ENCODE measurements around the gene MYO5B. TPM values are rescaled to one million over a fixed set of nuclear protein-coding genes. Genes with fewer than 3 reads are reported as not detected.

Gene MYO5B
- total and polyA plus RNA-seq, 4 donors = 5.4 to 23.4 (median 11.4) TPM

GRCh38 chr18:50159654-50160046 lies 35.3 kb downstream of the MYO5B start (continued):
- TF ChIP-seq REST (IDR thresholded peaks at IDR 0.05) (no peak), YY1 (IDR thresholded peaks at IDR 0.05) (no peak), RXRA (IDR thresholded peaks at IDR 0.05) (no peak), FOXA2 (IDR thresholded peaks at IDR 0.05) (no peak), JUND (IDR thresholded peaks at IDR 0.05) (no peak)
- TF ChIP-seq, protein P1, sequence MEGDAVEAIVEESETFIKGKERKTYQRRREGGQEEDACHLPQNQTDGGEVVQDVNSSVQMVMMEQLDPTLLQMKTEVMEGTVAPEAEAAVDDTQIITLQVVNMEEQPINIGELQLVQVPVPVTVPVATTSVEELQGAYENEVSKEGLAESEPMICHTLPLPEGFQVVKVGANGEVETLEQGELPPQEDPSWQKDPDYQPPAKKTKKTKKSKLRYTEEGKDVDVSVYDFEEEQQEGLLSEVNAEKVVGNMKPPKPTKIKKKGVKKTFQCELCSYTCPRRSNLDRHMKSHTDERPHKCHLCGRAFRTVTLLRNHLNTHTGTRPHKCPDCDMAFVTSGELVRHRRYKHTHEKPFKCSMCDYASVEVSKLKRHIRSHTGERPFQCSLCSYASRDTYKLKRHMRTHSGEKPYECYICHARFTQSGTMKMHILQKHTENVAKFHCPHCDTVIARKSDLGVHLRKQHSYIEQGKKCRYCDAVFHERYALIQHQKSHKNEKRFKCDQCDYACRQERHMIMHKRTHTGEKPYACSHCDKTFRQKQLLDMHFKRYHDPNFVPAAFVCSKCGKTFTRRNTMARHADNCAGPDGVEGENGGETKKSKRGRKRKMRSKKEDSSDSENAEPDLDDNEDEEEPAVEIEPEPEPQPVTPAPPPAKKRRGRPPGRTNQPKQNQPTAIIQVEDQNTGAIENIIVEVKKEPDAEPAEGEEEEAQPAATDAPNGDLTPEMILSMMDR (IDR thresholded peaks at IDR 0.05; ENCODE audit: low read depth, low read length, missing input control) = no peak

- Histone ChIP-seq H3K27ac (ENCODE audit: low read depth in 1 of 2, low read length in 2 of 2) (no peak overlapping the region), H3K4me1 (ENCODE audit: control insufficient read depth in 4 of 4, insufficient read depth in 4 of 4, low read length in 3 of 4) (peaks cover 2 to 8% (median 5%) of the 10 kb centered on the region in 4 donors), H3K4me3 (ENCODE audit: low read depth in 1 of 3, low read length in 3 of 3) (no peak overlapping the region), H3K9me3 (ENCODE audit: control insufficient read depth in 4 of 4, low read length in 3 of 4) (no peaks in the 10 kb centered on the region), H3K36me3 (ENCODE audit: control insufficient read depth in 4 of 4, insufficient read depth in 3 of 4, low read depth in 1 of 4, low read length in 3 of 4) (no peaks in the 10 kb centered on the region), H3K27me3 (ENCODE audit: control insufficient read depth in 4 of 4, insufficient read depth in 4 of 4, low read length in 3 of 4) (no peaks in the 10 kb centered on the region), H3K9ac (ENCODE audit: low read depth in 1 of 2, low read length in 2 of 2) (no peak overlapping the region)
- 79% methylated on average over 9 of the region's 9 CpGs for WGBS
- DNase-seq (ENCODE audit: low spot score) = no peak
- no peak for TF ChIP-seq RXRA (IDR thresholded peaks at IDR 0.05)
Measured at GRCh38 chr18:50158866-50159653, 35.9 kb downstream of the MYO5B start.

DNA sequence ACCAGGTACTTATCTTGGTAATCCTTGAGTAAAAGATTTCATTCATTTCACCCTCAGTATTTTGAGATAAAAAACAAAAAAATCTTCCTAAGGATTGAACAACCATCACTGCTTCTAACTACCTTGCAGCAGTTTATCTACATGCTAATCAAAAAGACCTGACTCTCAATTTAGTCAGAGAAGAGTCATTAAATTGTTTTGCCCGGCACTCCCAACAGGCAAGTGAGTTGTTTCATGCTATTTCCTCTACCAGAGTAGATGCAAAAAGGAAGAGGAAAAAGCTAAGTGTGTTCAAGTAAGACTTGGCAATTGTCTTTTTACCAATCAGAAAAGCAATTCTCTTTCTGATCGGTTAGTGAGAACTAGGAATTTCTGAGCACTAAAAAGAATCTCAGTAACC lies 39.5 kb downstream of the MYO5B start:
- WGBS = 85% methylated on average over 2 of the region's 2 CpGs
- Histone ChIP-seq H3K9ac (ENCODE audit: low read depth in 1 of 2, low read length in 2 of 2) (no peak overlapping the region), H3K36me3 (ENCODE audit: control insufficient read depth in 4 of 4, insufficient read depth in 3 of 4, low read depth in 1 of 4, low read length in 3 of 4) (no peaks in the 10 kb centered on the region), H3K4me1 (ENCODE audit: control insufficient read depth in 4 of 4, insufficient read depth in 4 of 4, low read length in 3 of 4) (peaks cover 4 to 10% (median 6%) of the 10 kb centered on the region in 4 donors), H3K9me3 (ENCODE audit: control insufficient read depth in 4 of 4, low read length in 3 of 4) (no peaks in the 10 kb centered on the region), H3K4me3 (ENCODE audit: low read depth in 1 of 3, low read length in 3 of 3) (no peak overlapping the region), H3K27me3 (ENCODE audit: control insufficient read depth in 4 of 4, insufficient read depth in 4 of 4, low read length in 3 of 4) (no peaks in the 10 kb centered on the region), H3K27ac (ENCODE audit: low read depth in 1 of 2, low read length in 2 of 2) (no peak overlapping the region)
- no peak for DNase-seq (ENCODE audit: low spot score)
- TF ChIP-seq FOXA1 (IDR thresholded peaks at IDR 0.05) (no peak), JUND (IDR thresholded peaks at IDR 0.05) (no peak), YY1 (IDR thresholded peaks at IDR 0.05) (no peak), EGR1 (IDR thresholded peaks at IDR 0.05; ENCODE audit: low read depth in 2 of 2) (no peak), SP1 (IDR thresholded peaks at IDR 0.05) (no peak), MAX (IDR thresholded peaks at IDR 0.05) (no peak), HNF4G (IDR thresholded peaks at IDR 0.05) (no peak), GABPA (IDR thresholded peaks at IDR 0.05 in 1 of 2, conservative IDR thresholded peaks at IDR 0.05 in 1 of 2) (no peak), FOXA2 (IDR thresholded peaks at IDR 0.05) (no peak), TAF1 (conservative IDR thresholded peaks at IDR 0.05) (no peak), REST (IDR thresholded peaks at IDR 0.05) (no peak), HNF4A (conservative IDR thresholded peaks at IDR 0.05) (no peak), RAD21 (IDR thresholded peaks at IDR 0.05) (no peak)
- TF ChIP-seq, protein P2, sequence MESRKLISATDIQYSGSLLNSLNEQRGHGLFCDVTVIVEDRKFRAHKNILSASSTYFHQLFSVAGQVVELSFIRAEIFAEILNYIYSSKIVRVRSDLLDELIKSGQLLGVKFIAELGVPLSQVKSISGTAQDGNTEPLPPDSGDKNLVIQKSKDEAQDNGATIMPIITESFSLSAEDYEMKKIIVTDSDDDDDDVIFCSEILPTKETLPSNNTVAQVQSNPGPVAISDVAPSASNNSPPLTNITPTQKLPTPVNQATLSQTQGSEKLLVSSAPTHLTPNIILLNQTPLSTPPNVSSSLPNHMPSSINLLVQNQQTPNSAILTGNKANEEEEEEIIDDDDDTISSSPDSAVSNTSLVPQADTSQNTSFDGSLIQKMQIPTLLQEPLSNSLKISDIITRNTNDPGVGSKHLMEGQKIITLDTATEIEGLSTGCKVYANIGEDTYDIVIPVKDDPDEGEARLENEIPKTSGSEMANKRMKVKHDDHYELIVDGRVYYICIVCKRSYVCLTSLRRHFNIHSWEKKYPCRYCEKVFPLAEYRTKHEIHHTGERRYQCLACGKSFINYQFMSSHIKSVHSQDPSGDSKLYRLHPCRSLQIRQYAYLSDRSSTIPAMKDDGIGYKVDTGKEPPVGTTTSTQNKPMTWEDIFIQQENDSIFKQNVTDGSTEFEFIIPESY (IDR thresholded peaks at IDR 0.05) = no peak

Data from liver (tissue), 9 donors.